GM19452 (cell line): ENCODE measurements around the gene CEP85.
"Not testable (repeated sequence)": the region's sequence is repeated elsewhere in the genome, so short reads cannot be mapped to it uniquely, and the experiment has no call there.

Source experiments
- ATAC-seq: cut with Tn5 transposase; IDR thresholded peaks from one replicate; pipeline ENCODE4 v1.9.1; 2021; ENCODE audit not compliant: unreplicated experiment

The CEP85 gene

DNA sequence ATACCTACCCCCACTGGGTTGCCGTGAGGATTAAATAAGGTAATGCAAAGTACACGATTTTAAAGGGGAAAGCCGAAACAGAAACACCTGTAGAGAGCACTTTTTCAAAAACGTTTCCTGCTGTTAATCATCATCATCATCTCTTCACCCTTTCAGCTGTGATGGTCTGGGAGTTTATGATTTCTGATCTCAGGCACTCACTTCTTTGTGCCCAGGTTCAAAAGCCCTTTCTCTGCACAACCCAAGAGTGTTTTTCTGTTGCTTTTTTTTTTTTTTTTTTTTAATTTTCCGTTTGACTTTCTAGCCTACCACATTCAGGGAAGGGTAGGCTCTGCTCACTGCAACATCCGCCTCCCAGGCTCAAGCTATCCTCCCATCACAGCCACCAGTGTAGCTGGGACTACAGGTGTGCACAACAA lies 73.4 kb downstream of the CEP85 start:
- ATAC-seq: no peak

GRCh38 chr1:26307966-26308899 lies 74.2 kb downstream of the CEP85 start:
- ATAC-seq: not testable (repeated sequence)

GRCh38 chr1:26314501-26314900 lies 80.5 kb downstream of the CEP85 start:
- ATAC-seq: no peak

DNA sequence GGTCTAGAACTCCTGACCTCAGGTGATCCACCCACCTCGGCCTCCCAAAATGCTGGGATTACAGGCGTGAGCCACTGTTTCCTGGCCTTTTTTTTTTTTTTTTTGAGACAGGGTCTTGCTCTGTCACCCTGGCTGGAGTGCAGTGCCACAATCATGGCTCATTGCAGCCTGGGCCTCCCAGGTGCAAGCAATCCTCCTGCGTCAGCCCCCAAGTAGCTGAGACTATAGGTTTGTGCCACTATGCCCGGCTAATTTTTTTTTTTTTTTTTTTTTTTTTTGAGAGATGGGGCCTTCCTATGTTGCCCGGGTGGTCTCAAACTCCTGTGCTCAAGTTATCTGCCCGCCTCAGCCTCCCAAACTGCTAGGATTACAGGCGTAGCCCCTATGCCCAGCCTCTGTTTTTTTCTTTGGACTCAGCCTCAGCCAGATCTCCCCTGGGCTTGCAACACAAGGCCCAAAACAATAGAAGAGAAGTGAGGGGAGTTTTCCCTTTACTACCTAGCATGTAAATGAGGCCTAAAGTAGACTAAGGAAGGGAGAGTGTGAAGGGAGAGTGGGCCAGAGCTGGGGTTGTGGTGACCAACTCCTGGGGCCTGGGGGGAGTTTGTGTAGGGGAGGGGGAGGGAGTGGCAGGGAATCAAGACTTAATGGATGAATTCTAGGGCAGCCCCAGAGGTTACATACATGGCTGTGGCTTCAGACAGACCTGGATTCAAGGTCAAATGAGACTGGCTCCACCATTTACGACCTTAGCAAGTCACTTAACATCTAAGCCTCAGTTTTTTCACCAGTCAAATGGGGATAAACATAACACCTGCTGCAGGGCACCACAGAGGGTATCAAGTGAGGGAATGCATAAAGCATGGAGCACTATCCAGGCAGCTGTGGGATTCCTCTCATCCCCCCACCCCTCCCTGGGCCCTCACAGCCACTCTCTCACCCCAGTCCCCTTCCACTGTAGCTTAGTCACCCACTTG lies 82.2 kb downstream of the CEP85 start:
- no peak for ATAC-seq

- ATAC-seq: no peak
These were observed 83.1 kb downstream of the CEP85 start for GRCh38 chr1:26317146-26317545.

DNA sequence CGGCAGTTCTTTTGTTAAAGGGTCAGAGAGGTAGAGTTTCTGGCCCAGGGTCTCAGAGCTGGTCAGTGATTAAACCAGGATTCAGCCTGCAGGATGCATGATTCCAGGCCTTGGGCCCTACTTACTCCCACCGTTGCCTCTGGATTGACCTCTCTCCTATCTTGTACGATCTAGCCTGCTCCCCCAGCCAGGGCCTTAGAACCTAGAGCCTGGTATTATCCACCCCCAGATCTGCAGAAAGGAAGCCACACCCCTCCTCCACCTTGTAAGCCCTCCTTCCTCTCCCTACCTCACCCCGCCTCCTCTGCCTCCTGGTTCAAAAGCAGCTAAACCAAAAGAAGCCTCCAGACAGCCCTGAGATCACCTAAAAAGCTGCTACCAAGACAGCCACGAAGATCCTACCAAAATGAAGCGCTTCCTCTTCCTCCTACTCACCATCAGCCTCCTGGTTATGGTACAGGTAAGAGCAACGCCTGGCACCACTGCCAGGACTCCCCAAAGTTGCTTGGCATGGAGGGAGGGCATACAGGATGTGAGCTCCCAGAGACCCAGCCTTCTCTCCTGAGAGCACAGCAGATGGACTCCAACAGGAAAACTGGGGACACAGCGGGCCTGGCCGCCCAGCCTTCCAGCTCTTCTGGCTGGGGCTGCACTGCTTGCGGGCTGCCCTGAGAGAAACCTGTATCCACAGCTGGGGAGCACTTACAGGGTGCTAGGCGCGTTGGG lies 83.8 kb downstream of the CEP85 start, which contains the start of gene CD52:
Gene CD52, plus strand, starts transcription at position 347 of the 726 bp plus-strand sequence. Its CDS starts 60 bp downstream, at position 407.
- ATAC-seq: no peak

DNA sequence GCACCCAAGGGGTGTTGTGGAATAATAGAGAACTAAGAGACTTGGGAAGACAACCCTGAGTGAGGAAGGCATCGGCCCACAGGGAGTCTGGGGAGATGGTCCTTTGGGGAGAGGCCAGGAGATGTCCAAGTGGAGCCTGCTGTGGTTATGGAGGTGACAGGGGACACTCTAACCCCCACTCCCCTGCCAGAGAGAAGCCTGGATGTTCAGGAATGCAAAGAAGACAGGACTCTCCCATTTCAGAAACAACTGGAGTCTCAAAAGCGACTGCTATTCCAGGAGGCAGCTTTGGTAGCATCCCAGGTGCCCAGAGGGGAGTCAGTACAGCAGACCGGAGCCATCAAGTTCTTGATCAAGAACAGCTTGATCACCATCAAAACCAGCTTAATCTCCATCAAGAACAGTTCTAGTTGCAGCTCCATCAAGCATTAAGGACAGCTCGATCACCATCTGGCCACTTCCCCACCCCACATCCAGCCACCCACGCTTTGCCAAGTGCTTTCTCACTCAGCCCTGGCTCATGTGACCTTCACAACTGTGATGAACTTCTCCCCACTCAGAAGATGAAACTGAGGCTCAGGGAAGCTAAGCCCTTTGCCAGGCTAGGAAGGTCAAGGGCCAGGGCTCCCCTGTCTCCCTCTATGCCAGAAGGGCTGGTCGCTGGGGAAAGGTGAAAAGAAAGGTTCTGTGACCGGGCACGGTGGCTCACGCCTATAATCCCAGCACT lies 84.5 kb downstream of the CEP85 start:
- ATAC-seq: no peak

DNA sequence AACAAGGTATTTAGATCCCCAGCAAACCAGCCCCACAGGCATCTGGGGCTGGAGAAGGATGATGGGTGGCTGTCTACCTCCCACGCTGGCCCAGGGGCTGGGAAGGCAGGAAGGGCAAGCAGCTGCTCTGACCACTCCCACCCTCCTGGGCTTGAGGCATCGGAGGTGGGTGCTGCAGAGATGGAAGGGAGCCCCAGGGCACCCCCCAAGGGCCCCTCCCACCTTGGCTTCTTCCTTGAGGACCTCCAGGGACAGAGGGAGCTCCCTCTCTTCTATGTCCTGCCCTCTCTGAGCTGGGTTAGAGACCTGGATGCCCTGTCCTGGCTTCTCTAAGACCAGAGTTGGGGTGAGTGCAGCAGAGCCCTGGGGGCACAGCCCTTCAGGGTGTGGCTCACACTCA lies 86.9 kb downstream of the CEP85 start:
- ATAC-seq: peak; percentile 6

GRCh38 chr1:26321315-26322041 lies 87.5 kb downstream of the CEP85 start:
- ATAC-seq: peak; percentile 40

- no peak for ATAC-seq
These were observed 88.0 kb downstream of the CEP85 start for GRCh38 chr1:26322042-26322331.

GRCh38 chr1:26323382-26323781 lies 89.4 kb downstream of the CEP85 start:
- no peak for ATAC-seq

- no peak for ATAC-seq
These were observed 90.5 kb downstream of the CEP85 start for GRCh38 chr1:26324550-26324949.

DNA sequence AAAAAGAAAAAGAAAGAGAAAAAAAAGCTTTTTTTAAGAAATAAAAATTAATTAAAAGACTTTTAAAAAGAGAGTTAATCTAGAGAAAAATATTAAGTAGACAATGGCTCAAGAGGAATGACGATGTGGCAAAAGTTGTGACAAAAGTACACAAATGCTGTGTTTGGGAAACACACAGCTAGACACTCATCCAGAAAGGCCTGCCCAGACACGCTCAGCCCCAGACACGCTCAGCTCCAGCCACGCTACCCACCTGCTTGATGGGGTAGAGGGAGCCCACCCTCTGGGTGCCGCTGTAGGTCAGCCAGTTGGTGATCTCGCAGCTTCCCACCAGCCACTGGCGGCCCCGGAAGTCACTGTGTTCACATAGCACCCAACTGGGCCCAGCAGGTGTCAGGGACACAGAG lies 94.0 kb downstream of the CEP85 start:
- ATAC-seq: no peak
